H1 (cell line): Measurements from ENCODE around the gene CACNA1G. TPM values are rescaled to one million over a fixed set of nuclear protein-coding genes. Genes with fewer than 3 reads are reported as not detected.

Experiments used
- BRCA1 ChIP-seq: IDR thresholded peaks from 2 replicates; pipeline ENCODE4 v1.6.1; 2012; ENCODE audit warnings: low read depth, low read length, improper control_type of control experiment
- CBX8 ChIP-seq: fragments of 300-800, 300-1000 bp; sonication (generic); IDR thresholded peaks from 2 replicates; pipeline ENCODE4 v1.7.1; 2016; ENCODE audit warnings: low read depth, low read length, borderline replicate concordance
- CHD2 ChIP-seq: IDR thresholded peaks from 2 replicates; pipeline ENCODE4 v1.6.1; 2012; ENCODE audit warnings: low read length, improper control_type of control experiment
- EZH2 ChIP-seq: fragments of 200-600 bp; sonication (generic); IDR thresholded peaks from 2 replicates; pipeline ENCODE4 v1.7.1; 2012; ENCODE audit warnings: low read depth, mild to moderate bottlenecking, moderate library complexity, low read length, inconsistent platforms; ENCODE audit not compliant: severe bottlenecking
- MAFK ChIP-seq: IDR thresholded peaks from 2 replicates; pipeline ENCODE4 v1.6.1; 2012; ENCODE audit warnings: low read depth, mild to moderate bottlenecking, improper control_type of control experiment, low read length
- PHF8 ChIP-seq: fragments of 200-600 bp; sonication (generic); conservative IDR thresholded peaks from 2 replicates; pipeline ENCODE4 v1.7.1; 2012; ENCODE audit warnings: low read depth, mild to moderate bottlenecking, inconsistent platforms, low read length, moderate library complexity
- POLR2A ChIP-seq, 2 experiments: IDR thresholded peaks; 1 replicate in 1 of 2; 2 replicates in 1 of 2; pipeline ENCODE4 v1.6.1; 2011; ENCODE audit warnings: low read depth in 2 of 2, low read length in 2 of 2, mild to moderate bottlenecking in 2 of 2; ENCODE audit errors: control extremely low read depth in 1 of 2
- RFX5 ChIP-seq: IDR thresholded peaks from 2 replicates; pipeline ENCODE4 v1.6.1; 2011; ENCODE audit warnings: low read depth, low read length, improper control_type of control experiment, borderline replicate concordance
- SIN3A ChIP-seq, 2 experiments: IDR thresholded peaks in 1 of 2; conservative IDR thresholded peaks in 1 of 2; 2 replicates each; pipeline ENCODE4 v1.6.1; 2011 to 2012; ENCODE audit warnings: low read length in 2 of 2, improper control_type of control experiment in 1 of 2, low read depth in 1 of 2, mild to moderate bottlenecking in 1 of 2
- SP4 ChIP-seq: IDR thresholded peaks from 2 replicates; pipeline ENCODE4 v1.6.1; 2012; ENCODE audit warnings: low read length, inconsistent platforms
- TAF1 ChIP-seq: IDR thresholded peaks from 2 replicates; pipeline ENCODE4 v1.6.1; 2011; ENCODE audit warnings: mild to moderate bottlenecking, low read depth, low read length
- polyA plus RNA-seq, 7 experiments: library from polyadenylated mRNA; depleted of rRNA in 3 of 7; stranded (reverse) in 5 of 7; unstranded in 2 of 7; fragments of >200 nt in 5 of 7; fragments of 200-250 nt in 2 of 7; gene quantifications; 1 replicate in 5 of 7; 2 replicates in 1 of 7; 4 replicates in 1 of 7; pipeline versions ENCODE4 v1.2.1 to v1.2.3, GENCODE V29; 2011 to 2013; ENCODE audit warnings: missing spikeins in 2 of 7, mixed read lengths in 2 of 7
- total RNA-seq: library from RNA; stranded (reverse); fragmentation: NEBNext Ultra II Directional; extraction: Animal tissue kit (Norgen Biotek cat#: 25700); gene quantifications from 2 replicates; pipeline ENCODE4 v1.2.1, GENCODE V29; 2021
- TF ChIP-seq, protein P1 (sequence below): fragments of 300-600 bp; sonication (generic); IDR thresholded peaks from 2 replicates; pipeline ENCODE4 v1.7.1; 2012; ENCODE audit warnings: low read length, moderate library complexity, mild to moderate bottlenecking, inconsistent platforms; ENCODE audit not compliant: insufficient replicate concordance

CACNA1G gene
- total and polyA plus RNA-seq, 2 of the 8 experiments (the other 6 are each of a cell fraction or from before 2014, with no cell fraction given), result 2.9 to 4.9 TPM

DNA sequence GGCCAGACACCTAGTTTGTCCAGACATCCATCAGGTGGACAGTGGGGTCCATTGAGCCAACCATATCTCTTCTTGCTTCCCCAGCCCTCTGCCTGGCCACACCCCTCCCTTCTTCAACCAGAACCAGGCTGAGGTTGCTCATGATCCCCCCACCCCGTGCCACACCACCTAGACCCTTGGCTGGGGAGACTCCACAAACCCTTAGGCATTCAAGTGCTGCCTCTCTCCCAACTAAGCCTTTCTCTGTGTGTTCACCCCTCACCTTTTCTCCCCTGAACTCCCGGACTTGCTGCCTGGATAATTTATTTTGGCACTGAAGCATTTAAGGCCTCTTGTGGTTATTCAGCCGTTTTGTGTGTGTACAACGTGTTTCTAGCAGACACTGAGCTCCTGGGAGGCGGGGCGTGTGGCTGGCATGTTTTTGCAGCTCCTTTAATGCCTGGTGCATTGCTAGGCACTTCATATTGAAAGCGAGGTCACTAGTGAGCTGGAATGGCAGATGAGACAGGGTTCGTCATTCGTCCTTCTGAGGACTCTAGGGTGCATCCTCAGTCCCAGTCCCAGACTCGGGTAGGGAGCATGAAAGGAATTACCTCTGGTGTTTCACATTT is 28.7 kb downstream of the CACNA1G start (continued):
- TF ChIP-seq, protein P1, sequence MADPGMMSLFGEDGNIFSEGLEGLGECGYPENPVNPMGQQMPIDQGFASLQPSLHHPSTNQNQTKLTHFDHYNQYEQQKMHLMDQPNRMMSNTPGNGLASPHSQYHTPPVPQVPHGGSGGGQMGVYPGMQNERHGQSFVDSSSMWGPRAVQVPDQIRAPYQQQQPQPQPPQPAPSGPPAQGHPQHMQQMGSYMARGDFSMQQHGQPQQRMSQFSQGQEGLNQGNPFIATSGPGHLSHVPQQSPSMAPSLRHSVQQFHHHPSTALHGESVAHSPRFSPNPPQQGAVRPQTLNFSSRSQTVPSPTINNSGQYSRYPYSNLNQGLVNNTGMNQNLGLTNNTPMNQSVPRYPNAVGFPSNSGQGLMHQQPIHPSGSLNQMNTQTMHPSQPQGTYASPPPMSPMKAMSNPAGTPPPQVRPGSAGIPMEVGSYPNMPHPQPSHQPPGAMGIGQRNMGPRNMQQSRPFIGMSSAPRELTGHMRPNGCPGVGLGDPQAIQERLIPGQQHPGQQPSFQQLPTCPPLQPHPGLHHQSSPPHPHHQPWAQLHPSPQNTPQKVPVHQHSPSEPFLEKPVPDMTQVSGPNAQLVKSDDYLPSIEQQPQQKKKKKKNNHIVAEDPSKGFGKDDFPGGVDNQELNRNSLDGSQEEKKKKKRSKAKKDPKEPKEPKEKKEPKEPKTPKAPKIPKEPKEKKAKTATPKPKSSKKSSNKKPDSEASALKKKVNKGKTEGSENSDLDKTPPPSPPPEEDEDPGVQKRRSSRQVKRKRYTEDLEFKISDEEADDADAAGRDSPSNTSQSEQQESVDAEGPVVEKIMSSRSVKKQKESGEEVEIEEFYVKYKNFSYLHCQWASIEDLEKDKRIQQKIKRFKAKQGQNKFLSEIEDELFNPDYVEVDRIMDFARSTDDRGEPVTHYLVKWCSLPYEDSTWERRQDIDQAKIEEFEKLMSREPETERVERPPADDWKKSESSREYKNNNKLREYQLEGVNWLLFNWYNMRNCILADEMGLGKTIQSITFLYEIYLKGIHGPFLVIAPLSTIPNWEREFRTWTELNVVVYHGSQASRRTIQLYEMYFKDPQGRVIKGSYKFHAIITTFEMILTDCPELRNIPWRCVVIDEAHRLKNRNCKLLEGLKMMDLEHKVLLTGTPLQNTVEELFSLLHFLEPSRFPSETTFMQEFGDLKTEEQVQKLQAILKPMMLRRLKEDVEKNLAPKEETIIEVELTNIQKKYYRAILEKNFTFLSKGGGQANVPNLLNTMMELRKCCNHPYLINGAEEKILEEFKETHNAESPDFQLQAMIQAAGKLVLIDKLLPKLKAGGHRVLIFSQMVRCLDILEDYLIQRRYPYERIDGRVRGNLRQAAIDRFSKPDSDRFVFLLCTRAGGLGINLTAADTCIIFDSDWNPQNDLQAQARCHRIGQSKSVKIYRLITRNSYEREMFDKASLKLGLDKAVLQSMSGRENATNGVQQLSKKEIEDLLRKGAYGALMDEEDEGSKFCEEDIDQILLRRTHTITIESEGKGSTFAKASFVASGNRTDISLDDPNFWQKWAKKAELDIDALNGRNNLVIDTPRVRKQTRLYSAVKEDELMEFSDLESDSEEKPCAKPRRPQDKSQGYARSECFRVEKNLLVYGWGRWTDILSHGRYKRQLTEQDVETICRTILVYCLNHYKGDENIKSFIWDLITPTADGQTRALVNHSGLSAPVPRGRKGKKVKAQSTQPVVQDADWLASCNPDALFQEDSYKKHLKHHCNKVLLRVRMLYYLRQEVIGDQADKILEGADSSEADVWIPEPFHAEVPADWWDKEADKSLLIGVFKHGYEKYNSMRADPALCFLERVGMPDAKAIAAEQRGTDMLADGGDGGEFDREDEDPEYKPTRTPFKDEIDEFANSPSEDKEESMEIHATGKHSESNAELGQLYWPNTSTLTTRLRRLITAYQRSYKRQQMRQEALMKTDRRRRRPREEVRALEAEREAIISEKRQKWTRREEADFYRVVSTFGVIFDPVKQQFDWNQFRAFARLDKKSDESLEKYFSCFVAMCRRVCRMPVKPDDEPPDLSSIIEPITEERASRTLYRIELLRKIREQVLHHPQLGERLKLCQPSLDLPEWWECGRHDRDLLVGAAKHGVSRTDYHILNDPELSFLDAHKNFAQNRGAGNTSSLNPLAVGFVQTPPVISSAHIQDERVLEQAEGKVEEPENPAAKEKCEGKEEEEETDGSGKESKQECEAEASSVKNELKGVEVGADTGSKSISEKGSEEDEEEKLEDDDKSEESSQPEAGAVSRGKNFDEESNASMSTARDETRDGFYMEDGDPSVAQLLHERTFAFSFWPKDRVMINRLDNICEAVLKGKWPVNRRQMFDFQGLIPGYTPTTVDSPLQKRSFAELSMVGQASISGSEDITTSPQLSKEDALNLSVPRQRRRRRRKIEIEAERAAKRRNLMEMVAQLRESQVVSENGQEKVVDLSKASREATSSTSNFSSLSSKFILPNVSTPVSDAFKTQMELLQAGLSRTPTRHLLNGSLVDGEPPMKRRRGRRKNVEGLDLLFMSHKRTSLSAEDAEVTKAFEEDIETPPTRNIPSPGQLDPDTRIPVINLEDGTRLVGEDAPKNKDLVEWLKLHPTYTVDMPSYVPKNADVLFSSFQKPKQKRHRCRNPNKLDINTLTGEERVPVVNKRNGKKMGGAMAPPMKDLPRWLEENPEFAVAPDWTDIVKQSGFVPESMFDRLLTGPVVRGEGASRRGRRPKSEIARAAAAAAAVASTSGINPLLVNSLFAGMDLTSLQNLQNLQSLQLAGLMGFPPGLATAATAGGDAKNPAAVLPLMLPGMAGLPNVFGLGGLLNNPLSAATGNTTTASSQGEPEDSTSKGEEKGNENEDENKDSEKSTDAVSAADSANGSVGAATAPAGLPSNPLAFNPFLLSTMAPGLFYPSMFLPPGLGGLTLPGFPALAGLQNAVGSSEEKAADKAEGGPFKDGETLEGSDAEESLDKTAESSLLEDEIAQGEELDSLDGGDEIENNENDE, result no peak
- TF ChIP-seq TAF1 (no peak), MAFK (no peak), RFX5 (no peak), EZH2 (no peak), CBX8 (no peak), CHD2 (no peak), POLR2A (IDR thresholded peaks at IDR 0.05; ENCODE audit: control extremely low read depth in 1 of 2, low read depth in 2 of 2, low read length in 2 of 2) (no peak), SIN3A (conservative IDR thresholded peaks at IDR 0.05 in 1 of 2, IDR thresholded peaks at IDR 0.05 in 1 of 2; ENCODE audit: low read depth in 1 of 2, low read length in 2 of 2) (no peak), SP4 (no peak), BRCA1 (no peak), PHF8 (no peak)
